Measurements from ENCODE around the gene ANTXR1. TPM values are rescaled to one million over a fixed set of nuclear protein-coding genes. Genes with fewer than 3 reads are reported as not detected.

The ANTXR1 gene
- total and polyA plus RNA-seq, 2 experiments from 2014 or later = 29.1 to 34.7 TPM

DNA sequence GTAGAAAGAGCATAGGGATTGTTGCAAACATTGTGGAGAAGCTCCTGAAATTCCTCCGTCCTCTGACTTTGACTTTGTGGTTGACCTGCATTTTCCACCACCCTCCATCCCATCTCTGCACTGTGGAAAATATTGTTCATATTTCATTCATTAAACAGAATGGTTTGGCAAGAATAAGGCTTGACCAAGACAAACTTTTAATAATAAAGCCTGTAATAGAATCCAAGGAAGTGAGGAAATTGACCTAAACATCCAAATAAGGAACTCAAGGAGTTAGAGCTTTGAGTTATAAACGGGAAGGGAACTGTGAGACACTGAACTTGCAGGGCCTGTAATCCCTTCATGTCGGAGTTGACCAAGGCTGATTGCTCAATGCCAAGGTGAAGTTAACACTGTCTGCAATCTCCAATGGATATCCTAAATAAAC, 258.9 kb downstream of the ANTXR1 start:
- Histone ChIP-seq H4K20me1 (ENCODE audit: insufficient read depth, poor library complexity, severe bottlenecking) (no peaks in the 10 kb centered on the region), H3K4me3 (no peak overlapping the region), H3K9me3 (ENCODE audit: low read depth) (no peaks in the 10 kb centered on the region), H3K36me3 (replicated peaks; ENCODE audit: insufficient read depth, low read depth) (no peaks in the 10 kb centered on the region), H3K9me2 (replicated peaks; ENCODE audit: insufficient read depth) (no peaks in the 10 kb centered on the region), H3K27ac (peak overlapping the region; percentile 32), H2AFZ (no peak overlapping the region), H3K27me3 (peaks cover 6% of the 10 kb centered on the region), H3K4me1 (ENCODE audit: insufficient read depth) (no peaks in the 10 kb centered on the region), H3K79me2 (no peaks in the 10 kb centered on the region), H3K4me2 (no peak overlapping the region)
- DNase-seq (ENCODE audit: low spot score) = no peak
- TF ChIP-seq EZH2phosphoT487 (IDR thresholded peaks at IDR 0.05; ENCODE audit: low read depth, severe bottlenecking, unreplicated experiment) = no peak
- no peak for TF ChIP-seq EZH2 (IDR thresholded peaks at IDR 0.05; ENCODE audit: borderline replicate concordance)
- TF ChIP-seq CTCF (IDR thresholded peaks at IDR 0.05; ENCODE audit: poor library complexity) = no peak
- 71% methylated on average over 3 of the region's 3 CpGs for WGBS (ENCODE audit: low lambda C conversion rate, missing lambda C conversion rate)

- Histone ChIP-seq H4K20me1 (ENCODE audit: insufficient read depth, poor library complexity, severe bottlenecking) (no peaks in the 10 kb centered on the region), H3K9me2 (replicated peaks; ENCODE audit: insufficient read depth) (no peaks in the 10 kb centered on the region), H3K27ac (no peak overlapping the region), H3K9me3 (ENCODE audit: low read depth) (no peaks in the 10 kb centered on the region), H3K4me2 (no peak overlapping the region), H3K4me1 (ENCODE audit: insufficient read depth) (no peaks in the 10 kb centered on the region), H3K27me3 (peaks cover 6% of the 10 kb centered on the region), H3K79me2 (no peaks in the 10 kb centered on the region), H2AFZ (no peak overlapping the region), H3K4me3 (no peak overlapping the region), H3K36me3 (replicated peaks; ENCODE audit: insufficient read depth, low read depth) (no peaks in the 10 kb centered on the region)
- TF ChIP-seq CTCF (IDR thresholded peaks at IDR 0.05; ENCODE audit: poor library complexity) (peak; percentile 13), EZH2 (IDR thresholded peaks at IDR 0.05; ENCODE audit: borderline replicate concordance) (no peak), EZH2phosphoT487 (IDR thresholded peaks at IDR 0.05; ENCODE audit: low read depth, severe bottlenecking, unreplicated experiment) (no peak)
- WGBS (ENCODE audit: low lambda C conversion rate, missing lambda C conversion rate) = 72% methylated on average over 9 of the region's 9 CpGs
- DNase-seq (ENCODE audit: low spot score) = peak; percentile 20
Measured at GRCh38 chr2:69272803-69273471, 260.0 kb downstream of the ANTXR1 start.

- TF ChIP-seq CTCF (IDR thresholded peaks at IDR 0.05; ENCODE audit: poor library complexity) (no peak), EZH2phosphoT487 (IDR thresholded peaks at IDR 0.05; ENCODE audit: low read depth, severe bottlenecking, unreplicated experiment) (no peak), EZH2 (IDR thresholded peaks at IDR 0.05; ENCODE audit: borderline replicate concordance) (no peak)
- Histone ChIP-seq H3K4me2 (no peak overlapping the region), H4K20me1 (ENCODE audit: insufficient read depth, poor library complexity, severe bottlenecking) (no peaks in the 10 kb centered on the region), H2AFZ (no peak overlapping the region), H3K79me2 (no peaks in the 10 kb centered on the region), H3K27me3 (peaks cover 6% of the 10 kb centered on the region), H3K27ac (no peak overlapping the region), H3K36me3 (replicated peaks; ENCODE audit: insufficient read depth, low read depth) (no peaks in the 10 kb centered on the region), H3K4me1 (ENCODE audit: insufficient read depth) (peaks cover 4% of the 10 kb centered on the region), H3K9me2 (replicated peaks; ENCODE audit: insufficient read depth) (no peaks in the 10 kb centered on the region), H3K9me3 (ENCODE audit: low read depth) (no peaks in the 10 kb centered on the region), H3K4me3 (no peak overlapping the region)
- DNase-seq (ENCODE audit: low spot score) = no peak
- 84% methylated on average over 1 of the region's 1 CpG for WGBS (ENCODE audit: low lambda C conversion rate, missing lambda C conversion rate)
Measured at GRCh38 chr2:69275490-69275889, 262.5 kb downstream of the ANTXR1 start.

Measured in hepatocyte (in vitro differentiated cells).